ENCODE data around the gene KIAA1671.

Gene KIAA1671

GRCh38 chr22:24953384-24954113, 1.0 kb downstream of the KIAA1671 start:
- no peak for DNase-seq

GRCh38 chr22:24954114-24954463, 1.6 kb downstream of the KIAA1671 start:
- no peak for DNase-seq

- DNase-seq, result no peak
These were observed 2.3 kb downstream of the KIAA1671 start for GRCh38 chr22:24954856-24955255.

- DNase-seq, result no peak
These were observed 4.5 kb downstream of the KIAA1671 start for GRCh38 chr22:24957043-24957442.

- DNase-seq, result no peak
These were observed 8.8 kb downstream of the KIAA1671 start for GRCh38 chr22:24961217-24961844.

GRCh38 chr22:24962094-24962493, 9.6 kb downstream of the KIAA1671 start:
- no peak for DNase-seq

- no peak for DNase-seq
These were observed 10.3 kb downstream of the KIAA1671 start for GRCh38 chr22:24962835-24963234.

GRCh38 chr22:24964441-24964840, 11.9 kb downstream of the KIAA1671 start:
- DNase-seq, result no peak

- DNase-seq, result no peak
These were observed 13.5 kb downstream of the KIAA1671 start for GRCh38 chr22:24965822-24966626.

- DNase-seq, result no peak
These were observed 15.6 kb downstream of the KIAA1671 start for GRCh38 chr22:24968066-24968561.

- DNase-seq, result no peak
These were observed 17.2 kb downstream of the KIAA1671 start for GRCh38 chr22:24969560-24970301.

- no peak for DNase-seq
These were observed 19.9 kb downstream of the KIAA1671 start for GRCh38 chr22:24972369-24972768.

GRCh38 chr22:24973872-24974271, 21.4 kb downstream of the KIAA1671 start:
- DNase-seq, result no peak

GRCh38 chr22:24975125-24975640, 22.7 kb downstream of the KIAA1671 start:
- no peak for DNase-seq

GRCh38 chr22:24975813-24976341, 23.4 kb downstream of the KIAA1671 start:
- no peak for DNase-seq

- no peak for DNase-seq
These were observed 24.1 kb downstream of the KIAA1671 start for GRCh38 chr22:24976442-24977218.

- DNase-seq, result no peak
These were observed 25.1 kb downstream of the KIAA1671 start for GRCh38 chr22:24977370-24978221.

GRCh38 chr22:24978308-24978707, 25.8 kb downstream of the KIAA1671 start:
- no peak for DNase-seq

GRCh38 chr22:24981066-24981465, 28.6 kb downstream of the KIAA1671 start:
- no peak for DNase-seq

- DNase-seq, result no peak
These were observed 29.1 kb downstream of the KIAA1671 start for GRCh38 chr22:24981656-24982055.

All from inflammatory macrophage treated with lipopolysaccharide for 4 hours (primary cell).